Left cardiac atrium (tissue), 4 donors: ENCODE results near the gene GLRA1. TPM values are rescaled to one million over a fixed set of nuclear protein-coding genes. Genes with fewer than 3 reads are reported as not detected.
"Not testable (repeated sequence)": the region's sequence is repeated elsewhere in the genome, so short reads cannot be mapped to it uniquely, and the experiment has no call there.

Experiments
- ATAC-seq, 2 donors: fragments of 200-7000 bp; cut with Tn5 transposase; one replicate each; pipeline ENCODE4 v1.9.1; 2020; ENCODE audit warnings: mild to moderate bottlenecking in 2 of 2, moderate library complexity in 2 of 2
- DNase-seq: peaks from one replicate; pipeline ENCODE4 v3.0.0-alpha.2; 2020
- intact Hi-C, 2 donors: fragments of 100-400 bp; cut with DNase I; formaldehyde crosslinking; loops; one replicate each; pipeline versions ENCODE4 v1.14.1 to v1.15.1; 2022 to 2023
- total RNA-seq, 2 donors: library from RNA; stranded (reverse); fragmentation: NEBNext Ultra II Directional; extraction: Animal tissue kit (Norgen Biotek cat#: 25700); gene quantifications; one replicate each; pipeline ENCODE4 v1.2.1, GENCODE V29; 2021
- donor health status: DM: no; HTN: yes; CAD: no.
- donor health status: DM: no; HTN: yes; CAD: no; lungs with severe emphysema.
- donor health status: DM: yes; HTN: yes; CAD: no.
- donor health status: Dilated cardiomyopathy.

GLRA1 gene
- total RNA-seq, 2 donors from 2014 or later, result not detected

- ATAC-seq (no peak), DNase-seq (no peak)
- intact Hi-C loops, result no loop called here
Observed at GRCh38 chr5:151795426-151795825, 129.2 kb downstream of the GLRA1 start.

GRCh38 chr5:151793358-151793757, 131.3 kb downstream of the GLRA1 start:
- ATAC-seq (no peak), DNase-seq (no peak)
- intact Hi-C loops, result no loop called here

- intact Hi-C loops, result no loop called here
- DNase-seq (no peak), ATAC-seq (no peak)
Observed at GRCh38 chr5:151787817-151788216, 136.8 kb downstream of the GLRA1 start.

- ATAC-seq, result no peak
- intact Hi-C loops, result no loop called here
- DNase-seq, result no peak
Observed at GRCh38 chr5:151786468-151786867, 138.2 kb downstream of the GLRA1 start.

GRCh38 chr5:151784141-151784540, 140.5 kb downstream of the GLRA1 start:
- no peak for ATAC-seq
- DNase-seq, result no peak
- intact Hi-C loops, result no loop called here

- DNase-seq, intact Hi-C loops, ATAC-seq: not testable (repeated sequence)
Observed at GRCh38 chr5:151783664-151784063, 141.0 kb downstream of the GLRA1 start.

GRCh38 chr5:151781201-151781600, 143.4 kb downstream of the GLRA1 start:
- intact Hi-C loops, result no loop called here
- ATAC-seq, result no peak

GRCh38 chr5:151780348-151780747, 144.3 kb downstream of the GLRA1 start:
- ATAC-seq (no peak), DNase-seq (no peak)
- intact Hi-C loops, result no loop called here

More at GRCh38 chr5:151781201-151781600, 143.4 kb downstream of the GLRA1 start:
- DNase-seq, result no peak

GRCh38 chr5:151779531-151780125, 145.0 kb downstream of the GLRA1 start:
- no peak for DNase-seq
- intact Hi-C loops, result no loop called here
- ATAC-seq, result no peak

- intact Hi-C loops, result no loop called here
- DNase-seq (no peak), ATAC-seq (no peak)
Observed at GRCh38 chr5:151775025-151775606, 149.5 kb downstream of the GLRA1 start.

GRCh38 chr5:151773951-151774350, 150.7 kb downstream of the GLRA1 start:
- ATAC-seq (no peak), DNase-seq (no peak)
- intact Hi-C loops, result no loop called here

- intact Hi-C loops, result no loop called here
- no peak for DNase-seq
Observed at GRCh38 chr5:151772846-151773561, 151.6 kb downstream of the GLRA1 start.

More at GRCh38 chr5:151772846-151773561, 151.6 kb downstream of the GLRA1 start:
- no peak for ATAC-seq

Other genes starting within 250 kb of the GLRA1 start
- 1,000 to 10,000 TPM in 1 of 2 donors, 100 to 1,000 TPM in 1; 807 to 1,125 TPM for gene SPARC, start 237.9 kb downstream of the GLRA1 start, total RNA-seq
- gene ATOX1, start 166.2 kb downstream of the GLRA1 start, total RNA-seq, result 10 to 100 TPM; 65.6 to 71.9 TPM
- gene G3BP1, start 152.9 kb downstream of the GLRA1 start, total RNA-seq, result 100 to 1,000 TPM; 103 to 128 TPM